PC-9 (cell line): ENCODE results near the gene ZNF48. TPM values are rescaled to one million over a fixed set of nuclear protein-coding genes. Genes with fewer than 3 reads are reported as not detected.

Source experiments
- BruUV-seq: library from RNA; stranded (reverse); fragments of 400-500 nt; replicated peaks from 2 replicates; lab custom pipeline; 2021; lab: Mats Ljungman, UMichigan
- CTCF ChIA-PET: fragments of 300-600 bp; sonication (Branson Sonifier 250); formaldehyde crosslinking; loops from one replicate; lab custom pipeline; 2022; ENCODE audit warnings: antibody characterized with exemption; lab: Charles Lee
- POLR2A ChIA-PET: fragments of 300-600 bp; sonication (Branson Sonifier 250); formaldehyde crosslinking; loops from one replicate; lab custom pipeline; 2022; ENCODE audit warnings: antibody characterized with exemption; ENCODE audit not compliant: unreplicated experiment; lab: Charles Lee
- DNase-seq, 2 experiments: peaks; one replicate each; pipeline versions ENCODE4 v3.0.0 to v3.0.0-alpha.2; 2015 to 2022; ENCODE audit warnings: mixed read lengths in 1 of 2
- H2AFZ ChIP-seq: fragments of 200-600 bp; sonication (generic); 2 replicates; pipeline ENCODE4 v1.8.1; 2017; ENCODE audit warnings: antibody characterized with exemption
- H3F3A ChIP-seq: fragments of 200-600 bp; sonication (generic); 2 replicates; pipeline ENCODE4 v1.8.1; 2017; ENCODE audit warnings: antibody characterized with exemption, mild to moderate bottlenecking, low read depth; ENCODE audit not compliant: insufficient read depth
- H3K27ac ChIP-seq: fragments of 200-600 bp; sonication (generic); 2 replicates; pipeline ENCODE4 v1.6.1; 2016; ENCODE audit warnings: mixed run types
- H3K27me3 ChIP-seq: fragments of 200-600 bp; sonication (generic); 2 replicates; pipeline ENCODE4 v1.6.1; 2016; ENCODE audit warnings: low read depth, mixed run types; ENCODE audit not compliant: insufficient read depth
- H3K36me3 ChIP-seq: fragments of 200-600 bp; sonication (generic); 2 replicates; pipeline ENCODE4 v1.6.1; 2016; ENCODE audit warnings: low read depth, mixed run types
- H3K4me1 ChIP-seq: fragments of 200-600 bp; sonication (generic); replicated peaks from 2 replicates; pipeline ENCODE4 v1.6.1; 2016; ENCODE audit warnings: mixed run types; ENCODE audit not compliant: insufficient read depth
- H3K4me2 ChIP-seq: fragments of 200-600 bp; sonication (generic); 2 replicates; pipeline ENCODE4 v1.6.1; 2017; ENCODE audit warnings: mixed run types
- H3K4me3 ChIP-seq: fragments of 200-600 bp; sonication (generic); 2 replicates; pipeline ENCODE4 v1.6.1; 2016; ENCODE audit warnings: mixed run types
- H3K79me2 ChIP-seq: fragments of 200-600 bp; sonication (generic); 2 replicates; pipeline ENCODE4 v1.6.1; 2017; ENCODE audit warnings: low read depth, mixed run types
- H3K9me2 ChIP-seq: fragments of 200-600 bp; sonication (generic); 2 replicates; pipeline ENCODE4 v1.8.1; 2017; ENCODE audit warnings: mild to moderate bottlenecking; ENCODE audit not compliant: insufficient read depth
- H3K9me3 ChIP-seq: fragments of 200-600 bp; sonication (generic); 2 replicates; pipeline ENCODE4 v1.8.1; 2016; ENCODE audit warnings: low read depth; ENCODE audit not compliant: insufficient read depth
- H4K20me1 ChIP-seq: fragments of 200-600 bp; sonication (generic); 2 replicates; pipeline ENCODE4 v1.8.1; 2017; ENCODE audit not compliant: insufficient read depth
- EZH2 ChIP-seq: fragments of 200-600 bp; sonication (generic); IDR thresholded peaks from 2 replicates; pipeline ENCODE4 v1.8.0; 2017; ENCODE audit warnings: antibody characterized with exemption, low read depth
- intact Hi-C: fragments of 100-400 bp; cut with micrococcal nuclease; formaldehyde crosslinking; loops from one replicate; pipeline ENCODE4 v1.10.0; 2022; ENCODE audit not compliant: unreplicated experiment
- total RNA-seq: library from RNA; stranded (reverse); gene quantifications from 2 replicates; pipeline ENCODE4 v1.2.3, GENCODE V29; 2021
- TF ChIP-seq, protein P1 (sequence below): fragments of 200-600 bp; sonication (generic); conservative IDR thresholded peaks from 2 replicates; pipeline ENCODE4 v1.6.1; 2017; ENCODE audit warnings: mixed run types, antibody characterized with exemption, mild to moderate bottlenecking, moderate library complexity

The ZNF48 gene
- total RNA-seq, 1 experiment from 2014 or later: 20.1 TPM

DNA sequence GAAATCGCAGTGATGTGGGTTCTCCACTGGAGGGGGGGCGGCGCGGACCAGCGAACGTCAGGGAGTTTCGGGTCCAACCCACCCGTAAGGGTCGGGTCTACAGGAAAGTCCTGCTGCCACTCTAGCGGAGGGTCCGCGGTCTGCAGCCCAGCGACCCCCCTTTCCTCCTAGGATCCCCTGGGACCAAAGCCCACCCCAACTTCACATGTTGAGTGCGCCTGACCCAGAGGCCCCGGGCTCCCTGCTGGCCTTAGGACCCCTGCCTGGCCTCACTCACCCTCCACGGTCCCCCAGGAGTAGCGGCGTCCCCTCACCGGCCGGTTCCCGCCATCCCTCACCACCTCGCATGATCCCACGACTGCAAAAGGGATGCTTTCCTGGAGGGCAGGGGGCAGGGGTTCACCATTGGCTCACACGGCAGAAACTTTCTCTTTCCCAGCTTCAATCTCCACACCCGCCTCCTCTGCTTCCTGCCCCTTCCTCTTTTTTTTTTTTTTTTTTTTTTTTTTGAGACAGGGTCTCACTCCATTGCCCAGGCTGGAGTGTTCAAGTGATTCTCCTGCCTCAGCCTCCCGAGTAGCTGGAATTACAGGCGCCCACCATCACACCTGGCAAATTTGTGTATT, 15.9 kb upstream of the ZNF48 start:
- Histone ChIP-seq H3K4me1 (peaks cover 19% of the 10 kb centered on the region), H3K9me2 (no peaks in the 10 kb centered on the region), H3K27me3 (no peaks in the 10 kb centered on the region), H3K4me2 (peak overlapping the region; percentile 98), H3K79me2 (peaks cover 13% of the 10 kb centered on the region; the same call in 1 of the 2 replicates), H4K20me1 (no peaks in the 10 kb centered on the region), H3K9me3 (no peaks in the 10 kb centered on the region), H2AFZ (peak overlapping the region; percentile 71; the same call in 1 of the 2 replicates), H3K36me3 (no peaks in the 10 kb centered on the region), H3K27ac (peak overlapping the region; percentile 92), H3F3A (peaks cover 31% of the 10 kb centered on the region), H3K4me3 (peak overlapping the region; percentile 80)
- no peak for TF ChIP-seq EZH2
- TF ChIP-seq, protein P1, sequence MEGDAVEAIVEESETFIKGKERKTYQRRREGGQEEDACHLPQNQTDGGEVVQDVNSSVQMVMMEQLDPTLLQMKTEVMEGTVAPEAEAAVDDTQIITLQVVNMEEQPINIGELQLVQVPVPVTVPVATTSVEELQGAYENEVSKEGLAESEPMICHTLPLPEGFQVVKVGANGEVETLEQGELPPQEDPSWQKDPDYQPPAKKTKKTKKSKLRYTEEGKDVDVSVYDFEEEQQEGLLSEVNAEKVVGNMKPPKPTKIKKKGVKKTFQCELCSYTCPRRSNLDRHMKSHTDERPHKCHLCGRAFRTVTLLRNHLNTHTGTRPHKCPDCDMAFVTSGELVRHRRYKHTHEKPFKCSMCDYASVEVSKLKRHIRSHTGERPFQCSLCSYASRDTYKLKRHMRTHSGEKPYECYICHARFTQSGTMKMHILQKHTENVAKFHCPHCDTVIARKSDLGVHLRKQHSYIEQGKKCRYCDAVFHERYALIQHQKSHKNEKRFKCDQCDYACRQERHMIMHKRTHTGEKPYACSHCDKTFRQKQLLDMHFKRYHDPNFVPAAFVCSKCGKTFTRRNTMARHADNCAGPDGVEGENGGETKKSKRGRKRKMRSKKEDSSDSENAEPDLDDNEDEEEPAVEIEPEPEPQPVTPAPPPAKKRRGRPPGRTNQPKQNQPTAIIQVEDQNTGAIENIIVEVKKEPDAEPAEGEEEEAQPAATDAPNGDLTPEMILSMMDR: no peak
- DNase-seq: no peak
- CTCF ChIA-PET: interaction anchor here (0.6 kb wide), 1 partner anchor 17 kb away, joined by 5 read pairs; no protein-coding TSS in a partner anchor
- intact Hi-C loops: loop anchor here (2.0 to 5.0 kb wide), 4 partner anchors 44 to 287 kb away; partner anchors contain the start of genes FBRS, TBX6 and ZNF768
- POLR2A ChIA-PET: no interaction called here
- BruUV-seq: no TSS peak

DNA sequence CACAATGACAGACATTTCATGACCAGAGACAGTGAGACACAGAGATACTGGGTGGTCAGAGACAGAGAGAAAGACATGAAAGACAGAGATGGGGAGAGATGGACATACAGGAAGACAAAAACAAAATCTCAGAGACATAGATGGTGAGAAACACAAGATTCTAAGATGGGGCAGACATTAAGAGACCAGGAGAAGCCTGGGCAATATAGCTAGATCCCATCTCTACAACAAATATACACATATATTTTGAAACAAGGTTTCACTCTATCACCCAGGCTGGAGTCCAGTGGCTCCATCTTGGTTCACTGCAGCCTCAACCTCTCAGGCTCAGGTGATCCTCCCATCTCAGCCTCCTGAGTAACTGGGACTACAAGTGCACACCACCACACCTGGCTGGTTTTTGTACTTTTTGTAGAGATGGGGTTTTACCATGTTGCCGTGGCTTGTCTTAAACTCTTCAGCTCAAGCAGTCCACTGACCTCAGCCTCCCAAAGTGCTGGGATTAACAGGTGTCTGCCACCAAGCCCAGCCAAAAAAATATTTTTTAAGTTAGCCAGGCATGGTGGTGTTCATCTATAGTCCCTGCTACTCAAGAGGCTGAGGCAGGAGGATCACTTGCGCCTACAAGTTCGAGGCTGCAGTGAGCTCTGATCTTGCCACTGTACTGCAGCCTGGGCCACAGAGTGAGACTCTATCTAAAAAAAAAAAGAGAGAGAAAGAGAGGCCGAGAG, 15.0 kb upstream of the ZNF48 start:
- Histone ChIP-seq H3K27me3 (no peaks in the 10 kb centered on the region), H3K36me3 (no peaks in the 10 kb centered on the region), H3K79me2 (peaks cover 13% of the 10 kb centered on the region; the same call in 1 of the 2 replicates), H3K4me3 (no peak overlapping the region), H2AFZ (no peak overlapping the region), H3F3A (peaks cover 31% of the 10 kb centered on the region), H3K27ac (no peak overlapping the region), H3K9me3 (no peaks in the 10 kb centered on the region), H4K20me1 (no peaks in the 10 kb centered on the region), H3K4me2 (peak overlapping the region; percentile 98; the same call in 1 of the 2 replicates), H3K4me1 (peaks cover 19% of the 10 kb centered on the region), H3K9me2 (no peaks in the 10 kb centered on the region)
- BruUV-seq: TSS peak; percentile 51
- POLR2A ChIA-PET: interaction anchor here (0.7 kb wide), 1 partner anchor 558 kb away, joined by 4 read pairs; no protein-coding TSS in a partner anchor
- DNase-seq: no peak
- CTCF ChIA-PET: interaction anchor here (0.6 kb wide), 1 partner anchor 16 kb away, joined by 5 read pairs; no protein-coding TSS in a partner anchor
- intact Hi-C loops: no loop called here
- TF ChIP-seq, protein P1: no peak
- TF ChIP-seq EZH2: no peak

DNA sequence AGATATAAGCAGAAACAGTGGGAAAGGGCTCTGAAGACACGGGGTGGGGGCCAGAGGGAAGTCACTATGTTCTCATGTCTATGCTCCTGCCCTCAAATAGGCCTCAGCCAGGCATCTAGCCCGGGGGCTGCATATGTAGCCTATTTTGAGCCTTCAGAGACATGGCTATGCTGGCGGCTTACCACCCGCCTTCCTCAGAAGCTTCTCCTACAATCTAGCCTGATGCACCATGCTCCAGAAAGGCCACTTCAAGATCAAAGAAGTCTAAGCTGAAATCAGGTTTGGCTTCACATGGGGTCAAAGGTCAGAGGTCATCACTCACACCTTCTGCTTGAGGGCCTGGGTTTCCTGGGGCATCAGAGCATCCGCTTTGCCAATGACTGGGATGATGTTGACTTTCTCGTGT, 14.4 kb upstream of the ZNF48 start:
- ChIA-PET POLR2A (interaction anchor here (0.7 kb wide), 1 partner anchor 559 kb away, joined by 4 read pairs; no protein-coding TSS in a partner anchor), CTCF (interaction anchor here (0.6 kb wide), 1 partner anchor 10 kb away, joined by 3 read pairs; no protein-coding TSS in a partner anchor)
- H3K4me1 ChIP-seq: peaks cover 19% of the 10 kb centered on the region
- no TSS peak for BruUV-seq
- peaks cover 13% of the 10 kb centered on the region; the same call in 1 of the 2 replicates for H3K79me2 ChIP-seq
- no peaks in the 10 kb centered on the region for H3K27me3 ChIP-seq
- intact Hi-C loops: no loop called here
- peaks cover 31% of the 10 kb centered on the region for H3F3A ChIP-seq
- H3K9me2 ChIP-seq: no peaks in the 10 kb centered on the region
- TF ChIP-seq, protein P1: no peak
- TF ChIP-seq EZH2: no peak
- no peak overlapping the region for H3K4me3 ChIP-seq
- H3K4me2 ChIP-seq: no peak overlapping the region
- H4K20me1 ChIP-seq: no peaks in the 10 kb centered on the region
- no peak for DNase-seq
- H3K9me3 ChIP-seq: no peaks in the 10 kb centered on the region
- H2AFZ ChIP-seq: no peak overlapping the region
- no peak overlapping the region for H3K27ac ChIP-seq
- no peaks in the 10 kb centered on the region for H3K36me3 ChIP-seq
